Measurements from ENCODE around the gene COL4A4.

Gene COL4A4

DNA sequence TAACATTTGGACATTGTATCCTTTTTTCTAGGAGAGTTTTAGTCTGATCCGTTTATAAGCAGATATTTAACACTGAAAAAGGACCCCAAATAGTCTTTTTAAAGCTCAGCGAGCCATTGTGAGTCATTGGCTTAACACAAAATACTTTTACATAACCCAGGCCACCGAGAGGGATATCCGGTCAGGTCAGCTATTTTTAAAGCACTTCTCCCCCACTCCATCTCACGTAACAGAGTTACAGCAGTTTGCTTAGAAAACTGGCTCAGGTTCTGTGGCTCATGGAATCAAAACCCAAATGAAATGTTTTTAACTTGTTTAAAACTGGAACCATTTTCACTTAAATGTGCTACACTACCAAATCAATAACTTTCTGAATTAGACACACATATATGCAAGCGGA is 24.3 kb upstream of the COL4A4 start:
- no peak for DNase-seq (ENCODE audit: low spot score)
- Histone ChIP-seq H3K9me3 (ENCODE audit: severe bottlenecking) (no peaks in the 10 kb centered on the region), H3K4me3 (ENCODE audit: severe bottlenecking) (no peak overlapping the region), H3K4me1 (ENCODE audit: insufficient read depth, poor library complexity, severe bottlenecking) (no peaks in the 10 kb centered on the region), H3K36me3 (ENCODE audit: low read depth) (no peaks in the 10 kb centered on the region), H3K27ac (ENCODE audit: poor library complexity, severe bottlenecking) (no peak overlapping the region), H3K27me3 (ENCODE audit: insufficient read depth, poor library complexity, severe bottlenecking) (no peaks in the 10 kb centered on the region)
- no peak for ATAC-seq (ENCODE audit: low read depth)
- no peak for TF ChIP-seq CTCF (IDR thresholded peaks at IDR 0.05; ENCODE audit: poor library complexity, severe bottlenecking)

DNA sequence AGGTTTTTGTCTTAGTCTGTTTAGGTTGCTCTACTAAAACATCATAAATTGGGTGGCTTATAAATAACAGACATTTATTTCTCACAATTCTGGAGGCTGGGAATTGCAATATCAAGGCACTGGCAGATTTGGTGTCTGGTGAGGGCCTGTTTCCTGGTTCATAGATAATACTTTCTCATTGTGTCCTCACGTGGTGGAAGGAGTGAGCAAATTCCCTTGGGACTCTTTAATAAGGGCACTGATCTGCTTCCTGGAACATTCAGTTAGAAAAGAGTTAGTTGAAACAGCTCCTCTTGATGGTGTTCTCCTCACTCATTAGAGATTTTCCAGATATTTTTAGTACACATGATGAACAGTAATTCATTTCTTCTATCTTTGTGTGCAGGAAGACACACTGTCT is 22.7 kb upstream of the COL4A4 start:
- Histone ChIP-seq H3K36me3 (ENCODE audit: low read depth) (no peaks in the 10 kb centered on the region), H3K27me3 (ENCODE audit: insufficient read depth, poor library complexity, severe bottlenecking) (no peaks in the 10 kb centered on the region), H3K4me3 (ENCODE audit: severe bottlenecking) (no peak overlapping the region), H3K9me3 (ENCODE audit: severe bottlenecking) (no peaks in the 10 kb centered on the region), H3K27ac (ENCODE audit: poor library complexity, severe bottlenecking) (no peak overlapping the region), H3K4me1 (ENCODE audit: insufficient read depth, poor library complexity, severe bottlenecking) (no peaks in the 10 kb centered on the region)
- no peak for TF ChIP-seq CTCF (IDR thresholded peaks at IDR 0.05; ENCODE audit: poor library complexity, severe bottlenecking)
- DNase-seq (ENCODE audit: low spot score), result no peak
- no peak for ATAC-seq (ENCODE audit: low read depth)

DNA sequence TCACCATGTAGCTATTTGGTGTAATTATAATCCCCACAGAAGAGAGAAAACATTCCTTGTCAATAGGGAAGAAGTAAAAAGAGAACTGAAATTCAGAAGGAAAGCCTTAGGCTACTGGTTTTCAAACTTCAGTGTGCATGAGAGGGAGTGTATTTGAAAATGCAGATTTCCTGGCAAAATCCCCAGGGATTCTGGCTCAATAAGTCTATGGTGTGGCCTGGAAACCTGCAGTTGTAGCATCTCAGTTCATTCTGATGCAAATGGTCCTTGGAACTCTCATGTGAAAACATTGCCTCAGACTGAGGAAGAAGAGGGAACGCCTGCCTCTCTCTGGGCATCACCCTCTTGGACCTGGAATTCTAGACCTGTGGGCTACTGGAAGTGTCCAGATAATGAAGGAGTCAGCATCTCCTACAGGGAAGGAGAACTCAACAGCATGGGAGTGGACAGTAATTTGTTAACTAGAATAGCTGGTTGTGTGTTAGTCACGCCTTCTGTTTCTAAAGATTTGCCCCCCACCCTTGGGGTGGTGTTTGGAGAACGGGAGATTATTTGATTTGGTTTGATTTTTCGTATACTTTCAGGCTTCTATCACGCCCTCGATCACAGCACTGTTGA is 21.7 kb upstream of the COL4A4 start:
- H3K9me3 ChIP-seq (ENCODE audit: severe bottlenecking), result no peaks in the 10 kb centered on the region
- H3K4me3 ChIP-seq (ENCODE audit: severe bottlenecking), result no peak overlapping the region
- no peak for ATAC-seq (ENCODE audit: low read depth)
- H3K27ac ChIP-seq (ENCODE audit: poor library complexity, severe bottlenecking), result no peak overlapping the region
- H3K4me1 ChIP-seq (ENCODE audit: insufficient read depth, poor library complexity, severe bottlenecking), result no peaks in the 10 kb centered on the region
- no peak for DNase-seq (ENCODE audit: low spot score)
- no peaks in the 10 kb centered on the region for H3K36me3 ChIP-seq (ENCODE audit: low read depth)
- H3K27me3 ChIP-seq (ENCODE audit: insufficient read depth, poor library complexity, severe bottlenecking), result no peaks in the 10 kb centered on the region
- TF ChIP-seq CTCF (IDR thresholded peaks at IDR 0.05; ENCODE audit: poor library complexity, severe bottlenecking), result no peak

DNA sequence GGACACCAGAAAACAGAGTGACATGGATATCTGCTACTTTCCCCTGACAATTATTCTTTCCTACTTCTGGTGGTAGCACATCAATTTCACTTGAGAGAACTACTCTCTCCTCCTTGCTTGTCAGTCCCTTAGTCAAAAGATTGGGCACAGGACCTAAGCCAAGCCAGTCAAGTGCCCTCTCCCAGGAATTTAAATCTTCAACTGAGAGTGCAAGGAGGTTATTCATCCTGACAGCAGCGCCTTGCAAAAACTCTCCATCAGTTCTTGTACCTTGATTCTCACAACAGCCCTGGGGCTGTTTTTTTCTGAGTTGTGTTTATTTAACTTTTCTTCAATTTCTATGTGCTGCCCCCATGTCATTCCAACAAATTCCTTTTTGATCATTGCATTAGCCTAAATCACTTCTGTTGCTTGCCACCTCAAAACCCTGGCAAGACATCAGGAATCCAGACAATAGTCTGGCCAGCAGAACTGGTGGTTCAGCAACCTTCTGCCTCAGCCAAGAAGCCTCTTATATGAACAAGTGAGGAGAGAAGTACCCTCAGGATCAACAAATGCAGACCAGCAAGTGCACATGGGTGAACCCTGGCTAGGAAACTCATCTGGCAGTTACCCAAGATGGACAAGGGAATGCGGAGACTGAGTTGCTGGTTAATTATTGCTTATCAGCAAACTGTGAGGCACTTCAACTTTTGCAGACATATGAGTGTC is 19.8 kb upstream of the COL4A4 start:
- H3K27me3 ChIP-seq (ENCODE audit: insufficient read depth, poor library complexity, severe bottlenecking), result no peaks in the 10 kb centered on the region
- TF ChIP-seq CTCF (IDR thresholded peaks at IDR 0.05; ENCODE audit: poor library complexity, severe bottlenecking), result no peak
- no peak overlapping the region for H3K4me3 ChIP-seq (ENCODE audit: severe bottlenecking)
- ATAC-seq (ENCODE audit: low read depth), result no peak
- DNase-seq (ENCODE audit: low spot score), result no peak
- H3K4me1 ChIP-seq (ENCODE audit: insufficient read depth, poor library complexity, severe bottlenecking), result no peaks in the 10 kb centered on the region
- no peak overlapping the region for H3K27ac ChIP-seq (ENCODE audit: poor library complexity, severe bottlenecking)
- H3K9me3 ChIP-seq (ENCODE audit: severe bottlenecking), result no peaks in the 10 kb centered on the region
- no peaks in the 10 kb centered on the region for H3K36me3 ChIP-seq (ENCODE audit: low read depth)

GRCh38 chr2:227182765-227183164 is 18.8 kb upstream of the COL4A4 start:
- Histone ChIP-seq H3K4me1 (ENCODE audit: insufficient read depth, poor library complexity, severe bottlenecking) (no peaks in the 10 kb centered on the region), H3K36me3 (ENCODE audit: low read depth) (no peaks in the 10 kb centered on the region), H3K27me3 (ENCODE audit: insufficient read depth, poor library complexity, severe bottlenecking) (no peaks in the 10 kb centered on the region), H3K4me3 (ENCODE audit: severe bottlenecking) (no peak overlapping the region), H3K27ac (ENCODE audit: poor library complexity, severe bottlenecking) (no peak overlapping the region), H3K9me3 (ENCODE audit: severe bottlenecking) (no peaks in the 10 kb centered on the region)
- no peak for DNase-seq (ENCODE audit: low spot score)
- no peak for TF ChIP-seq CTCF (IDR thresholded peaks at IDR 0.05; ENCODE audit: poor library complexity, severe bottlenecking)
- ATAC-seq (ENCODE audit: low read depth), result no peak

All from RWPE2 (cell line).